SK-N-SH (cell line): ENCODE measurements around the gene CDH11. TPM values are rescaled to one million over a fixed set of nuclear protein-coding genes. Genes with fewer than 3 reads are reported as not detected.

Experiments
- CTCF ChIA-PET: fragments of 300-600, 350-600 bp; formaldehyde crosslinking; extraction: SDS; loops from one replicate; lab custom pipeline; 2021; lab: Yijun Ruan, JAX
- POLR2A ChIA-PET: fragments of 350-600 bp; sonication (Branson Sonifier 250); formaldehyde crosslinking; extraction: SDS; loops from one replicate; lab custom pipeline; 2020; ENCODE audit warnings: antibody characterized with exemption, inconsistent platforms; lab: Yijun Ruan, JAX
- DNase-seq: peaks from one replicate; pipeline ENCODE4 v3.0.0; 2012
- H2AFZ ChIP-seq: fragments of 200-600 bp; sonication (generic); 2 replicates; pipeline ENCODE4 v1.8.1; 2016; ENCODE audit warnings: antibody characterized with exemption, mild to moderate bottlenecking, low read depth
- H3F3A ChIP-seq: fragments of 200-600 bp; sonication (generic); replicated peaks from 2 replicates; pipeline ENCODE3; 2016; ENCODE audit warnings: antibody characterized with exemption, mild to moderate bottlenecking; ENCODE audit not compliant: insufficient read depth
- H3K27ac ChIP-seq, 2 experiments: fragments of 200-500 bp in 1 of 2; fragments of 200-600 bp in 1 of 2; sonication (Bioruptor generic) in 1 of 2; sonication (generic), shearing (Covaris generic) in 1 of 2; 2 replicates each; pipeline versions ENCODE4 v1.5.1 to v1.6.1; 2014 to 2016; ENCODE audit warnings: low read depth in 2 of 2, inconsistent platforms in 1 of 2, low read length in 1 of 2, mild to moderate bottlenecking in 1 of 2, mixed read lengths in 1 of 2
- H3K27me3 ChIP-seq: fragments of 200-600 bp; sonication (generic), shearing (Covaris generic); 2 replicates; pipeline ENCODE4 v1.6.1; 2016; ENCODE audit warnings: mixed run types; ENCODE audit not compliant: insufficient read depth
- H3K36me3 ChIP-seq, 2 experiments: fragments of 200-500 bp in 1 of 2; fragments of 200-600 bp in 1 of 2; sonication (Bioruptor generic) in 1 of 2; sonication (generic) in 1 of 2; replicated peaks in 1 of 2; 2 replicates each; pipeline versions ENCODE3 to v1.5.1; 2014 to 2016; ENCODE audit warnings: low read length in 1 of 2, mild to moderate bottlenecking in 1 of 2; ENCODE audit not compliant: insufficient read depth in 2 of 2, control insufficient read depth in 1 of 2
- H3K4me1 ChIP-seq, 2 experiments: fragments of 200-500 bp in 1 of 2; fragments of 200-600 bp in 1 of 2; sonication (Bioruptor generic) in 1 of 2; sonication (generic), shearing (Covaris generic) in 1 of 2; 2 replicates each; pipeline versions ENCODE4 v1.5.1 to v1.6.1; 2014 to 2016; ENCODE audit warnings: low read depth in 1 of 2, low read length in 1 of 2, mixed run types in 1 of 2; ENCODE audit not compliant: insufficient read depth in 2 of 2, control insufficient read depth in 1 of 2
- H3K4me2 ChIP-seq: fragments of 200-600 bp; sonication (generic), shearing (Covaris generic); 2 replicates; pipeline ENCODE4 v1.6.1; 2017; ENCODE audit warnings: mixed run types
- H3K4me3 ChIP-seq, 2 experiments: fragments of 200-500 bp in 1 of 2; fragments of 200-600 bp in 1 of 2; sonication (Bioruptor generic) in 1 of 2; sonication (generic), shearing (Covaris generic) in 1 of 2; 2 replicates each; pipeline versions ENCODE4 v1.5.1 to v1.8.1; 2014 to 2016; ENCODE audit warnings: low read depth in 2 of 2, inconsistent platforms in 1 of 2, low read length in 1 of 2, mild to moderate bottlenecking in 1 of 2, mixed read lengths in 1 of 2, moderate library complexity in 1 of 2
- H3K79me2 ChIP-seq: fragments of 200-600 bp; sonication (generic); 2 replicates; pipeline ENCODE4 v1.8.1; 2017; ENCODE audit warnings: mild to moderate bottlenecking; ENCODE audit not compliant: insufficient read depth
- H3K9ac ChIP-seq: fragments of 200-600 bp; sonication (generic); 2 replicates; pipeline ENCODE4 v1.6.1; 2017; ENCODE audit warnings: mixed run types
- H3K9me2 ChIP-seq: fragments of 200-600 bp; sonication (generic); 2 replicates; pipeline ENCODE4 v1.6.1; 2017; ENCODE audit warnings: mixed run types
- H3K9me3 ChIP-seq: fragments of 200-600 bp; sonication (generic); 2 replicates; pipeline ENCODE4 v1.6.1; 2017; ENCODE audit warnings: mixed run types, mild to moderate bottlenecking, moderate library complexity
- H4K20me1 ChIP-seq: fragments of 200-600 bp; sonication (generic); 2 replicates; pipeline ENCODE4 v1.6.1; 2017; ENCODE audit warnings: mild to moderate bottlenecking, mixed run types; ENCODE audit not compliant: insufficient read depth
- CHD2 ChIP-seq: fragments of 150-350 bp; IDR thresholded peaks from 2 replicates; pipeline ENCODE4 v1.6.1; 2018; ENCODE audit warnings: low read length; ENCODE audit not compliant: partially characterized antibody
- ELF1 ChIP-seq: IDR thresholded peaks from 2 replicates; pipeline ENCODE4 v1.4.0; 2012
- EZH2phosphoT487 ChIP-seq: fragments of 200-600 bp; sonication (generic); IDR thresholded peaks from 2 replicates; pipeline ENCODE4 v1.6.1; 2017; ENCODE audit warnings: low read depth, mixed run types, mild to moderate bottlenecking, antibody characterized with exemption, moderate library complexity, borderline replicate concordance
- FOSL2 ChIP-seq: IDR thresholded peaks from 2 replicates; pipeline ENCODE4 v1.4.0; 2012; ENCODE audit warnings: low read depth, mild to moderate bottlenecking, moderate library complexity, borderline replicate concordance
- FOXJ3 ChIP-seq: sonication (generic); formaldehyde crosslinking; IDR thresholded peaks from 2 replicates; pipeline ENCODE4 v1.5.1; 2020; ENCODE audit warnings: mild to moderate bottlenecking, missing genetic modification reagents
- FOXM1 ChIP-seq: IDR thresholded peaks from 2 replicates; pipeline ENCODE4 v1.4.0; 2012; ENCODE audit warnings: low read depth, mild to moderate bottlenecking
- GABPA ChIP-seq: IDR thresholded peaks from 2 replicates; pipeline ENCODE4 v1.4.0; 2012; ENCODE audit warnings: low read depth, mild to moderate bottlenecking
- GATA2 ChIP-seq: sonication (generic); formaldehyde crosslinking; IDR thresholded peaks from 2 replicates; pipeline ENCODE4 v1.5.0; 2020; ENCODE audit warnings: mild to moderate bottlenecking, missing genetic modification reagents
- IRF3 ChIP-seq: fragments of 150-350 bp; IDR thresholded peaks from 2 replicates; pipeline ENCODE4 v1.6.1; 2016; ENCODE audit warnings: mild to moderate bottlenecking, low read depth, low read length
- JUND ChIP-seq: IDR thresholded peaks from 2 replicates; pipeline ENCODE4 v1.4.0; 2012
- MAX ChIP-seq: IDR thresholded peaks from 2 replicates; pipeline ENCODE4 v1.4.0; 2012; ENCODE audit warnings: low read depth
- MEF2A ChIP-seq: IDR thresholded peaks from 2 replicates; pipeline ENCODE4 v1.4.0; 2012; ENCODE audit warnings: low read depth, borderline replicate concordance
- NRF1 ChIP-seq: IDR thresholded peaks from 2 replicates; pipeline ENCODE4 v1.6.1; 2012; ENCODE audit warnings: low read depth, mild to moderate bottlenecking, low read length
- RAD21 ChIP-seq: IDR thresholded peaks from 2 replicates; pipeline ENCODE4 v1.6.1; 2012; ENCODE audit warnings: mild to moderate bottlenecking, low read length
- RCOR1 ChIP-seq: fragments of 150-350 bp; IDR thresholded peaks from 2 replicates; pipeline ENCODE4 v1.6.1; 2017; ENCODE audit warnings: antibody characterized with exemption, low read length
- RFX5 ChIP-seq: IDR thresholded peaks from 2 replicates; pipeline ENCODE4 v1.6.1; 2012; ENCODE audit warnings: mild to moderate bottlenecking, improper control_type of control experiment, low read length
- RXRA ChIP-seq: IDR thresholded peaks from 2 replicates; pipeline ENCODE4 v1.4.0; 2012; ENCODE audit warnings: low read depth, mild to moderate bottlenecking, borderline replicate concordance
- SIN3A ChIP-seq: IDR thresholded peaks from 2 replicates; pipeline ENCODE4 v1.6.1; 2012; ENCODE audit warnings: low read depth, mild to moderate bottlenecking, low read length, moderate library complexity, borderline replicate concordance
- TCF12 ChIP-seq: IDR thresholded peaks from 2 replicates; pipeline ENCODE4 v1.4.0; 2012
- TEAD4 ChIP-seq: IDR thresholded peaks from 2 replicates; pipeline ENCODE4 v1.4.0; 2012; ENCODE audit warnings: mild to moderate bottlenecking, borderline replicate concordance; ENCODE audit not compliant: insufficient read depth
- USF1 ChIP-seq: IDR thresholded peaks from 2 replicates; pipeline ENCODE4 v1.4.0; 2012; ENCODE audit warnings: low read depth, borderline replicate concordance
- YY1 ChIP-seq: IDR thresholded peaks from 2 replicates; pipeline ENCODE4 v1.4.0; 2012; ENCODE audit warnings: low read depth, mild to moderate bottlenecking
- ZBTB33 ChIP-seq: IDR thresholded peaks from 2 replicates; pipeline ENCODE4 v1.4.0; 2012; ENCODE audit warnings: low read depth, borderline replicate concordance
- WGBS: methylation state at CpG from one replicate; pipeline ENCODE4 v1.1.6; 2017; ENCODE audit warnings: low lambda C conversion rate; 5-methylcytosine and 5-hydroxymethylcytosine counted together
- polyA plus RNA-seq, 3 experiments: library from polyadenylated mRNA; depleted of rRNA; stranded (reverse); fragments of >200 nt; gene quantifications; 2 replicates each; pipeline ENCODE4 v1.2.3, GENCODE V29; 2012

CDH11 gene
- polyA plus RNA-seq, 1 of the 3 experiments (the other 2 are of a cell fraction) = 269 TPM

GRCh38 chr16:65094009-65094408, 27.9 kb downstream of the CDH11 start:
- H3K9me2 ChIP-seq = no peaks in the 10 kb centered on the region
- H3K79me2 ChIP-seq = peaks cover 99% of the 10 kb centered on the region
- no peak overlapping the region for H3K27ac ChIP-seq
- WGBS = 76% methylated on average over 1 of the region's 1 CpG
- DNase-seq = no peak
- peaks cover 93% of the 10 kb centered on the region for H4K20me1 ChIP-seq
- H3K27me3 ChIP-seq = no peaks in the 10 kb centered on the region
- peaks cover 0 to 3% of the 10 kb centered on the region in 2 experiments; a peak in 2 of 4 replicates for H3K4me1 ChIP-seq
- no peak overlapping the region for H3K9ac ChIP-seq
- TF ChIP-seq GATA2 (no peak), EZH2phosphoT487 (no peak), JUND (no peak), TCF12 (no peak), YY1 (no peak), ELF1 (no peak), GABPA (no peak), USF1 (no peak), RFX5 (no peak), TEAD4 (no peak), MAX (no peak), SIN3A (no peak)
- ChIA-PET POLR2A (no interaction called here), CTCF (no interaction called here)
- no peak overlapping the region for H2AFZ ChIP-seq
- H3K9me3 ChIP-seq = no peaks in the 10 kb centered on the region
- no peak overlapping the region for H3K4me2 ChIP-seq
- peaks cover 11% of the 10 kb centered on the region for H3F3A ChIP-seq
- H3K36me3 ChIP-seq = peaks cover 14 to 73% of the 10 kb centered on the region in 2 experiments
- H3K4me3 ChIP-seq = no peak overlapping the region

GRCh38 chr16:65083164-65083857, 38.6 kb downstream of the CDH11 start:
- no peak for DNase-seq
- 74% methylated on average over 2 of the region's 2 CpGs for WGBS
- ChIA-PET POLR2A (no interaction called here), CTCF (interaction anchor here (1.0 kb wide), 1 partner anchor 8 kb away, joined by 3 read pairs; no protein-coding TSS in a partner anchor)
- H3F3A ChIP-seq = peaks cover 4% of the 10 kb centered on the region
- peaks cover 6 to 59% of the 10 kb centered on the region in 2 experiments for H3K36me3 ChIP-seq
- H3K4me1 ChIP-seq = peaks cover 0 to 6% of the 10 kb centered on the region in 2 experiments; a peak in 2 of 4 replicates
- TF ChIP-seq ZBTB33 (no peak), JUND (no peak), RCOR1 (no peak), TEAD4 (no peak), NRF1 (no peak), RAD21 (no peak), IRF3 (no peak), MEF2A (no peak), FOXJ3 (no peak), FOXM1 (no peak), ELF1 (no peak), GATA2 (no peak), CHD2 (no peak), RXRA (no peak), FOSL2 (no peak)
- H3K79me2 ChIP-seq = peaks cover 100% of the 10 kb centered on the region
- H3K9ac ChIP-seq = no peak overlapping the region
- peaks cover 99% of the 10 kb centered on the region for H4K20me1 ChIP-seq
- no peaks in the 10 kb centered on the region for H3K9me2 ChIP-seq
- no peak overlapping the region for H3K4me3 ChIP-seq
- H3K27me3 ChIP-seq = no peaks in the 10 kb centered on the region
- H2AFZ ChIP-seq = no peak overlapping the region
- no peaks in the 10 kb centered on the region for H3K9me3 ChIP-seq
- no peak overlapping the region; a peak in 1 of 4 replicates for H3K27ac ChIP-seq
- H3K4me2 ChIP-seq = no peak overlapping the region
